GM12875 (cell line): ENCODE results near the gene CD8B2.
"Not testable (repeated sequence)": the region's sequence is repeated elsewhere in the genome, so short reads cannot be mapped to it uniquely, and the experiment has no call there.

Experiments
- H3K4me3 ChIP-seq: one replicate; pipeline ENCODE4 v1.5.1; 2011; ENCODE audit warnings: low read depth, low read length, control low read depth
- CTCF ChIP-seq: IDR thresholded peaks from 2 replicates; pipeline ENCODE4 v1.5.1; 2011; ENCODE audit warnings: low read depth, mild to moderate bottlenecking, control low read depth, inconsistent platforms, low read length, moderate library complexity, borderline replicate concordance; ENCODE audit not compliant: insufficient read depth

The CD8B2 gene

GRCh38 chr2:106561356-106561755 lies 74.2 kb downstream of the CD8B2 start:
- H3K4me3 ChIP-seq, result no peak overlapping the region
- TF ChIP-seq CTCF, result no peak

GRCh38 chr2:106561803-106562202 lies 74.6 kb downstream of the CD8B2 start:
- H3K4me3 ChIP-seq, result no peak overlapping the region
- TF ChIP-seq CTCF, result no peak

- no peak overlapping the region for H3K4me3 ChIP-seq
- no peak for TF ChIP-seq CTCF
These were observed 75.4 kb downstream of the CD8B2 start for GRCh38 chr2:106562268-106563186.

- no peak overlapping the region for H3K4me3 ChIP-seq
- TF ChIP-seq CTCF, result no peak
These were observed 76.0 kb downstream of the CD8B2 start for GRCh38 chr2:106563195-106563594.

- H3K4me3 ChIP-seq, result no peak overlapping the region
- TF ChIP-seq CTCF, result no peak
These were observed 78.4 kb downstream of the CD8B2 start for GRCh38 chr2:106565599-106565998.

GRCh38 chr2:106566050-106566449 lies 78.9 kb downstream of the CD8B2 start:
- no peak for TF ChIP-seq CTCF
- H3K4me3 ChIP-seq, result no peak overlapping the region

- H3K4me3 ChIP-seq, result not testable (repeated sequence)
These were observed 79.3 kb downstream of the CD8B2 start for GRCh38 chr2:106566484-106566883.
